HG03097 (cell line): Measurements from ENCODE around the gene FAM222B.
A peak's percentile ranks its signal among the peaks of the same experiment; 100 is the strongest.
"Not testable (repeated sequence)": the region's sequence is repeated elsewhere in the genome, so short reads cannot be mapped to it uniquely, and the experiment has no call there.

Experiments used
- ATAC-seq: cut with Tn5 transposase; IDR thresholded peaks from one replicate; pipeline ENCODE4 v1.9.1; 2021; ENCODE audit not compliant: unreplicated experiment, low FRiP score

Gene FAM222B

DNA sequence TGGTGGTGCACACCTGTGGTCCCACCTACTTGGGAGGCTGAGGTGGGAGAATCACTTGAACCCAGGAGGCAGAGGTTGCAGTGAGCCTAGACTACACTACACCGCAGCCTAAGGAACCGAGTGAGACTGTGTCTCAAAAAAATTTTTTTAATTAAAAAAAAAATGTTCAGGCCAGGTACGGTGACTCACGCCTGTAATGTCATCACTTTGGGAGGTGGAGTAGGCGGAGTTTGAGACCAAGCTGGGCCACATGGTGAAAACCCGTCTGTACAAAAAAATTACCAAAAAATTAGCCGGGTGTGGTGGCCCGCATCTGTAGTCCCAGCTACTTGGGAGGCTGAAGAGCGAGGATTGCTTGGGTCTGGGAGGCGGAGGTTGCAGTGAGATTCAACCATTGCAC lies 3.6 kb upstream of the FAM222B start:
- ATAC-seq: no peak

DNA sequence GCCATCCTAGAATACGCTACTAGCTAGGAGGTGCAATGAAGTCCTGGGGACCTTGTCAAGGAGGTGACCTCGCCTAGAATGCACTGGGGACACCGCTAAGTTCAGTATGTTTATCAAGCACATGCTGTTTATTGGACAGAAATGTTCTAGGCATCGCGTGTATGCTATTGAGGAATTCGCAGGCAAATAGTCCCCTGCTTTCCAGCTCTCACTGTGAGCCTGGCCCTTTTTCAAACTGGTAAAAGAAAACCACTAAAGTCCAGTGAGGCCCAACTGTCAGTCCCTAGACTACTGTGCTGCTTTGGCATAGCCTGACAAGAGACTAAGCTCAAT lies 1.2 kb upstream of the FAM222B start:
- ATAC-seq: no peak

DNA sequence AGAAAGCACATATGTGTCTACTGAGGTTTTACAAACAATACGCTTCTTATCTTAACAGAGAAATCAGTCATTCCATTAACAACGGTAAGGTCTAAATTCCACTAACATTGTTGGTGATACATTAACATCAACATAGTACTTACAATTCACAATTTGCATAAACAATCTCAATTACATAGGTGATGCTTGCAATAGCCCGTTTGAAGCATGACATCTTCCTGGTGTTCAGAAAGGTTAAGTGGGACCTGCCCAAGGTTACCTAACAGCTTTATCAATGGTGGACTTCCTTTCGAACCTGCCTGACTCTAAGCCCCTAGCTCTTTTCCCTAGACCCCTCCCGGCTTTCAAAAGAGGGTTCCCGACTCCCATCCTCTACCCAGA lies 699 bp downstream of the FAM222B start:
- peak; percentile 15 for ATAC-seq

DNA sequence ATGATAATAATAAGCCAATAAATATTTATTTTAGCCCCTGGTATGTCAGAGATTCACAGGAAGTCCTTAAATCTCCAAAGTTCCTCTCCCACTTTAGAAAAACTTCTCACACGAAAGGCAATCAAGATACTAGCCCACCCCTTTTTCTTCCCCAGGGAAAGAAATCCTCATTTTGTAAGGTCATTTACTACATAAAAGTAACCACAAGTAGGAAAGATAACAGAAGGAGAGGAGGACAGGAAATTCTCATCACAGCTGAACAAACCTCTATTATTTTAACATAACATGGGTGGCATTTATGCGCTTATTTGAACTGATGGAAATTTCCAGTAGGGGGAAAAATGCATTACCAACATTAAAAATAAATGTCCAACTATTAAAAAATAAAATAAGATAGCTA lies 3.4 kb downstream of the FAM222B start:
- ATAC-seq: no peak

DNA sequence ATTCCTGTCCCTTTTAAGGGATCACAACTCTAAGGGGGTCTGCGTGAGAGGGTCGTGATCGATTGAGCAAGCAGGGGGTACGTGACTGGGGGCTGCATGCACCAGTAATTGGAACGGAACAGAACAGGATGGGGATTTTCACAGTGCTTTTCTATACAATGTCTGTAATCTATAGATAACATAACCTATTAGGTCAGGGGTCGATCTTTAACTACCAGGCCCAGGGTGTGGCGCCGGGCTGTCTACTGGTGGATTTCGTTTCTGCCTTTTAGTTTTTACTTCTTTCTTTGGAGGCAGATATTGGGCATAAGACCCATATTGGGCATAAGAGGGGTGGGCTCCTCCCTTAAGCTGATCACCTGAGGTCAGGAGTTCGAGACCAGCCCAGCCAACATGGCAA lies 6.0 kb downstream of the FAM222B start:
- ATAC-seq: not testable (repeated sequence)

DNA sequence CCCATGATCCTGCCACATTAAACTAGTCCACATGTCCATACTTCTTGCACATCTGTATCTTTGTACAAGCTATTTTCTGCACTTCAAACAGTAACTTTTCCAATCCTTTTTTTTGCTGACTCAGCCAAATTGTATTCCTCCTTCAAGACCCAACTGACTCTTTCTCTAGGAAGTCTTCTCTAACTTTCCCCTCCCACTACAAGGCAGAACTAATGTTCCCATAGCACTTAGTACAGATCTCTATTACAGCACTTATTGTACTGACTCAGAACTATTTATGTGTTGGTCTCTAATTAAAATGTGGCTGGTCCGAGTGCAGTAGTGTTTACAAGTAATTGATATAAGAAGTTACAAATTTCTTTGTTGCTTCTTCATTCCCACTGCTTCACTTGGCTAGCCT lies 8.2 kb downstream of the FAM222B start:
- ATAC-seq: no peak

DNA sequence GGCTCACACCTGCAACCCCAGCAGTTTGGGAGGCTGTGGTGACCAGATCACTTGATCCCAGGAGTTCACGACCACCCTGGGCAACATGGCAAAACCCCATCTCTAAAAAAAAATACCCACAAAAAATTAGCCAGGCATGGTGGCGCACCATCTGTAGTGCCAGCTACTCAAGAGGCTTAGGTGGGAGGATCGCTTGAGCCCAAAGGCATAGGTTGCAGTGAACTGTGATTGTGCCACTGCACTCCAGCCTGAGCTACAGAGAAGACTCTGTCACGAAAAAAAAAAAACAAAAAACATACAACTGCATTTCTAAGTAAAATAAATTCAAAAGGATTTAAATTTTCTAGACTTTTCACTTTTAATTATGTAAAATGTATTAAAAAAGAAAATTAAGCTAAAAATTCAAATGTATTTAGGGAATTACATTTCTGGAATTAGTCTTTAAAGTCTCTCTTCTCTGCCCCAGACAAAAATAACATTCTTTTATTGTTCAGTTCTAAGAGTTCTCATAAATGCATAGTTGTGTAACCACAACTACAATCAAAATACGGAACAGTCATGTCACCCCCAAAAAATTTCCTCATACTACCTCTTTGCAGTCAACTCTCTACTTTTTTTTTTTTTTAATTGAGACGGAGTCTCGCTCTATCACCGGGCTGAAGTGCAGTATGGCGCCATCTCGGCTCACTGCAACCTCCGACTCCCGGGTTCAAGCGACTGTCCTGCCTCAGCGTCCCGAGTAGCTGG lies 14.1 kb downstream of the FAM222B start:
- no peak for ATAC-seq

DNA sequence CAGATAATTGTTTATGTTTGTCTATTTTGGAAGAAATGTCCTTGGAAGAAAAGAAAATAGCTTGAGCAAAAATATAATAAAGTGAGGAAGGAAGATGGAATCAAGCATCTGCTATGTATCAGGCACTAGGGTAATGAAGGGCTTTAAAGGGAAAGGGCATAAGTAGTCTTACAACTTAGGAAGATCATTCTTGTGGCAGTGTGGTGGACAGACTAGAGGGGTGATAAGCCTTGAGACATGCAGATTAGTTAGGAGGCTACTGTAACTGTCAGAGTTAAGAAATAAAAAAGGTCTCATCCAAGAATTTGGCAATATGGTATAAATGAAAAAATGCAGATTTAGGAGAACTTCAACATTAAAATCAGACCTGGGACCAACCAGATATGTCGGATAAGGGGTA lies 14.9 kb downstream of the FAM222B start:
- no peak for ATAC-seq

DNA sequence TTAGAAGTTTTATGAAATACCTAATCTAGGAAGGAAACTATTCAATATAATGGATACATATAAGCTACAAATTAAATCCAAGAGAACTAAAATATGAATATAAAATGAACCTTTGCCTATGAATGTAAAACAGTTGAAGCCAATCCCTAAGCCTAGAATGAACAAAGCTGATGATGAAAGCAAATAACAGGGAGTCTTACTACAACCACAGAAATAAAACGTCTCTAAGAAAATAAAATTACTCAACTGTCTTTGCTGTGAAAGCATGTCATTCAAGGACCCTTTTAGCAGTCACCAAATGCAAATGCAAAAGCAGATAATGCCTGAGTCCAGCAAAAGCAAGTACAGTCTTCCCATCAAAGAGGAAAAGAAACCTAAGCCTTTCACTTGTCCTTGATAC lies 23.0 kb downstream of the FAM222B start:
- no peak for ATAC-seq

DNA sequence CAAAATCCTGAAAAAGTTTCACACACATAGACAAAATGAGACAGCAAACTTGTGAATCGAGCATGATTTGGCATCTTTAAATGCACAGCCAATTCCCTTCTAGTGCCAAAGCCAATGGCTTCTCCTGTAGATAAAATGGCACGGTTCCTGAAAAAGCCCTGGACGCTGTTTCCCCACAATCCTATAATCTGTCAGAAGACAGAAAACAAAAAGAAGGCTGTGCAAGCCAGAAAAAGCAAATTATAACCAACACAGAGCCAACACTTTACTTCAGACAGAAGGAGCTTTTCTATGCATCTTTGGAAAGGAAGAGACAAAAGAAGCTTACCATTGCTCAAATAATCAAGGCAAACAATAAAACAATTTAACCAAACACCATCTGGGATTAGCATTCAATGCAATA lies 23.8 kb downstream of the FAM222B start:
- no peak for ATAC-seq

DNA sequence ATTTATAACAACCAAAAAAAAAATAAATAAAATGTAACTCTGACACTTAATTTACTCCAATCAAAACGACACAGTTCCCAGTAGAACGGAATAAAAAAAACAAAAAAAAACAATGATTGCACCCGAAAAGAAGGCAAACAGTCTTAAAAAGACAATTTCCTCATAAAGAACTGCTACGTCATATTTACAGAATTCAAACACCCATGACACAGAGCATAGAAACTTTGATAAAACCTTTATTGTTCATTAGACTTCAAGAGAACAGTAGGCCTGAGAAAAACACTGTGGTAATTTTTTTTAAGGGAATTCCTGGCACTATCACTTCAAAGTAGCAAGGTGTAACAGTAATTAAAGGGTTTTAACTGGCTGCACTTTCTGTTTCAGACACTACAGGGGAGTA lies 26.1 kb downstream of the FAM222B start:
- no peak for ATAC-seq

DNA sequence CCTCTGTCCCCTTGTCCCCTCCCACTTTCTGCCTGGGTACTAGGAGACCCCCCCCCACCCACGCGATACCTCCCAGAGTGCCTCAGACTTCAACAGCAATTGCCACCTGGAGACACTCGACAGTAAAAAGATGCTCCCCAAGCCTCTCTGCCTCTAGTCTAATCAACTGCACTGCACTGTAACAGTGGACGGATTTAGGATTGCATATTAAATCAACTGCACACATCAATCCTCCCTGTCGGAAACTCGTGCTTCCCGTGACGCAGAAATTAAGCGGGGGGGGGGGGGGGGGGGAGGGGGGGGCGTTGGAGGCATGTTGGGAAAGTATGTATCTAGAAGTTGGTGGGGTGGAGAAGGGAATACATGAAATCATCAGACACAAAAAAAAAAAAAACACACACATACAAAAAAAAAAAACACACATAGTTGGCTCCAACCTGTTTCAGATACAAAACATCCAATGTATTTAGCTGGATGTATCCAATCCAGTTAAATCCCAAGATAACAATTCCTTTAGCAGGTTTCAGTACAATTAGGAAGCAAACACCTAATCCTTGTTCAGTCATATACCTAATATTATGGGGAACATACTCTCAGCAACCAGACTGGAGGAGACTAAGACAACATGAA lies 29.7 kb downstream of the FAM222B start:
- ATAC-seq: no peak

DNA sequence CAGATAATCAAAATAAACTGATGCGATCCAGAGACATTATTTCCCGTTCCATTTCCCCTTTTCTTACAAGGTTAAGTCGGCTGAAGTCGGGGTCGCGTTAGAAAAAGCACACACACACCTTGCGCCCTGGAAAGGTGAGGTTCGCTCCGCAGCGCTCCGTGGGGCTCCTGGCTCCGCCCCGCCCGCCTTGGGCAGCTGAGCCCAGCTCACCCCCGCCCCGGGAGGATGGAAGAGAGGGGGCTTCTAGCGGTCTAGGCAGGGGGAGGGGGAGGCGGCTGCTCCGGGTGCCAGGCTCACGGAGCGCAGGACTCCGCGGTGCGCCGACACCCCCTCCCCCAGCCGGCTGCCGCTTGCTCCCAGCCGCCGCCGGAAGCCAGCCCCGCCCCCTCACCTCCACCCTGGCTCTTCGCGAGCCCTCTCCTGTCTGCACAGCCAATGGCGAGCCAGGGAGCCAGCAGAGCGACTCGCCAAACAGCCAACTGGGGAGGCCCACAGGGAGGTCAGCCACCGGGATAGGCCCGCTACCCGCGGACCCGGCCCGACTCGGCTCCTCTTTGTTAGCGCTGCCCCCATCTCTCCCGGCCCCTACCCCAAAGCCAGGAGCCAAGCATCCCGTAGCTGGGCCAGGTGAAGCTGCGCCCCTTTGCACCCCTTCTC lies 30.4 kb downstream of the FAM222B start:
- peak; percentile 91 for ATAC-seq

DNA sequence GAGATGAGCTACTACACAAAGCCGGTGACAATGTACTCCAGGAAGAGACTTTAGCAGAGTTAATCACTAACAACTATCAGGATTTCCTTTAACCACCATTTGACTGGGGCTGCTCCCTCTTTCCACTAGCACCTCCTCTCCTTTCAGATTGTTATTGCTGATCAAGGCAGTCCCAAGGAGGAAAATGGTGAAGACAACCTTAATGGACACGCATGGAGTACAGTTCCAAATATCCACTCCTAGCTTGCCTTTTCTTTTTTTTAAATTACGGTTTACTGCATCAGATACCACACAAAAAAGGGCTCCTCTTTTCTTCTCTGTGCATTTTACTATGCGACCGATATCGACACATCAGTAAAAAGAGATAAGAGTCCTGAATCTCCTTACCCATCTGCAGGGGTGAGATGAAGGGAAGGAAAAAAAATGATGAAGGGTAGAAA lies 30.9 kb downstream of the FAM222B start:
- no peak for ATAC-seq

DNA sequence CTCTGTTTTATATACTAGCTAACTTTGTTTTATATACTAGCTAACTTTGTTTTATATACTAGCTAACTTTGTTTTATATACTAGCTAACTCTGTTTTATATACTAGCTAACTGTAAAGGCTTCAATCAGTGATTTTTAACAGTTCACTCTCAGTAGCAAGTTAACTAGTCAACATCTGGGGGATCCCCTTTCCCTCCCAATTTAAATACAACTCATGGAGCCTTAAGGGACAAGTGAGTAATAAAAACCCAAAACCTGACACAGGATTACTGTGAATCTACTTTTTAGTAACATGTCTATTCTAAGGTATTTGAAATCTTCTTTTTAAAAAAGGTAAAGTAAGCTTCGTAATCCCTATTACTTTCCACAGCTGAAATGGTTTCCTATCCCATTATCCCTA lies 32.2 kb downstream of the FAM222B start:
- ATAC-seq: no peak

DNA sequence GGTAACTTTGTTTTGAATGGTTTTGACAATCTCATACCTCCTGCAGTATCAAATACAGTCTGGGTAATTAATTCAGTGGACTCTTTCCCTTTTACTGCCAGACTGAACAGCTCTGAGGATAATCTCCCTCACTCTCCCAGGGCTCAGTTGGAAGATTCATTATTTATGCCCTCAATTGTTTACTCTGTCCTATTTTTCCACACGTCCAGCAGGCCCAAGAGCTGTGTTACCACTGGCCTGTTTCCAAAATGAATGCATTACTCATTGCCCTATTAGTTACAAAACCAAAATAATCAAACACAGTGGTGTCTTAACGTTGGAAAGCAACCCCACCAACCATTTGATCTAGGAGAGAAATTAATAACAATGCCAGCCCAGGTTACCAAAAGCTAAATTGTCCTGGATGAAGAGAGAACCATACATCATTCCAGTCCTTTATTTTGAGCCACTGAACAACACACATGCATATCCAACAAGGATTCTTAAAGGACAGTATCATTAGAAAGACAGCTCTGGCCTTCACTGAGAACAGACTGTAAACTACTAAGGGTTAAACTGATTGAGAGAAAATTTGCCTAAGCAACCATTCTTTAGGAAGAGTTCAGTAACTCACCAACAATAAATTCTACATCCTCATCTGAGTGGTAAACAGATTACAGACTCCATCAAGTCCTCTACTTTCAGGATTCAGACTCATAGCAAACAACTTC lies 34.5 kb downstream of the FAM222B start:
- ATAC-seq: no peak

DNA sequence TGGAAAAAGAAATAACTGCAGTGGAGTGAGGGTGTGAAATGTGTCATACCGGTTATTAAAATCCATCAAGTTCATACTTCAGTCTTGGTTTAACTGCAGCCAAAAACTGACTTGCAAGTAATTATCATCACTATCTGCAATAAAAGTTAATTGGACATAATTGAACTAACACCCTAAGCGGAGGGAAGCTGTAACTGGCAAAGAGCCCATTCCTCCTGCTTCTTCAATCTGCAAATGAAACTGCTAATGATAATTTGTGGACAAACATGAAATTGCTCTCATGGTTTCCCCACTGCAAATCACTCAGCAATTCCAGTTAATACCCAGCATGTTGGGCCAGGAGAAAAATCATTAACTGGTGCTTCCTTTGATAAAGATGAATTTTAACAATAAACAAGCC lies 46.5 kb downstream of the FAM222B start:
- no peak for ATAC-seq

DNA sequence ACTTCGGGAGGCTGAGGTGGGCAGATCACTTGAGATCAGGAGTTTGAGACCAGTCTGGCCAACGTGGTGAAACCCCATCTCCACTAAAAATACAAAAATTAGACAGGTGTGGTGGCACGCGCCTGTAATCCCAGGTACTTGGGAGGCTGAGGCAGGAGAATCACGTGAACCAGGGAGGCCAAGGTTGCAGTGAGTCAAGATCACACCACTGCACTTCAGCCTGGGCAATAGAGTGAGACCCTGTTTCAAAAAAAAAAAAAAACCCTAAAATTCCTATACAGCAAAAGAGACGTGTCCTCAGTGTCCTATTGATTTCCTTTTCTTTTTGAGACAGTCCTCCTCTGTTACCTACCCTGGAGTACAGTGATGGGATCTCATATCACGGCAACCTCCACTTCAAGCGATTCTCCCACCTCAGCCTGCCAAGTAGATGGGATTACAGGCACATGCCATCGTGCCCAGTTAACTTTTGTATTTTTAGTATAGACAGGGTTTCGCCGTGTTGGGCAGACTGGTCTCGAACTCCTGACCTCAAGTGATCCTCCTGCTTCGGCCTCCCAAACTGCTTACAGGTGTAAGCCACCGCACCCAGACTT lies 47.6 kb downstream of the FAM222B start:
- ATAC-seq: not testable (repeated sequence)

DNA sequence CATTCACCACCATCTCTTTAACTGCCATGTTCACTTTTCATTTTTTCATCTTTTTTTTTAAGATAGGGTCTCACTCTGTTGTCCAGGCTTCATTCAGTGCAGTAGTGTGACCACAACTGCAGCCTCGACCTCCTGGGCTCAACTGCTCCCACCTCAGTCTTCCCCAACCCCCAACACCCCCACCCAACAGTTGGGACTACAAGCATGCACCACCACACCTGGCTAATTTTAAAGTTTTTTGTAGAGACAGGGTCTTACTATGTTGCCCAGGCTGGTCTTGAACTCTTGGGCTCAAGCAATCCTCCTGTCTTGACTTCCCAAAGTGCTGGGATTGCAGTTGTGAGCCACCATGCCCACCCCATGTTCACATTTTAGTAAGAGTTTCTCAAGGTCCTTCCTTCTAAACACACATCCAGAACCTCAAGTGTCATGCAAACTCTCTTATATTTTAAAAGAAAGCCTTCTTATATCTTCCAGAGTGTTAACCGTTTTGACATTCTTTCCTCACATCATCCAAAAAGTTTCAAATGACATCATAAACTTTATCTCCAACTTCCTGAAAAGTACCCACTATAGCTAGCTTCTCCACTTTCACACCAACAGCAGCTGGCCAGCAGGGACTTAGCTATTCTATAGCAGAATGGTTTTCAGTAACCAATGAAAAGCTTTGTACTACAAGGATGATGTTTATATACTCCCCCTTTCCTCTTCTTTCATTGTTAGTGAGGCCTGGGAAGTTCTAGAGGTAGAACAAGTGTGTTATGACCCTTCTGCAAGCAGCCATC lies 49.5 kb downstream of the FAM222B start:
- ATAC-seq: no peak

DNA sequence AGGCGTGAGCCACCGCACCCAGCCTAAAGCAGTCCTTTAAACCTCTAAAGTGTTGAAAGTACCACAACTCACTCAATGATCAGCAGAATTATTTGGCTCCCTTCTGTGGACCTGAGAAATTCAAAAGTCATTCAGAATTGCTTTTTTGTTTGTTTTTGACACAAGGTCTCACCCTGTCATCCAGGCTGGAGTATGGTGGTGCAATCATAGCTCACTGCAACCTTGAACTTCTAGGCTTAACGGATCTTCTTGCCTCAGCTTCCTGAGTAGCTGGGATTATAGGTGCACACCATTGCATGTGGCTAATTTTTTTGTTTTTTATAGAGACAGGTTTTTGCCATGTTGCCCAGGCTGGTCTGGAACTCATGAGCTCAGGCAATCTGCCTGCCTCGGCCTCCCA lies 54.5 kb downstream of the FAM222B start:
- no peak for ATAC-seq
